HepG2 (cell line): Measurements from ENCODE around the gene APBB1.
A peak's percentile ranks its signal among the peaks of the same experiment; 100 is the strongest.

ENCODE experiments used
- CREM ChIP-seq, 2 experiments: sonication (generic) in 1 of 2; formaldehyde crosslinking in 1 of 2; IDR thresholded peaks; 2 replicates each; pipeline versions ENCODE4 v1.4.0 to v1.6.1; 2016 to 2020; ENCODE audit warnings: antibody characterized with exemption in 1 of 2, mild to moderate bottlenecking in 1 of 2, missing genetic modification reagents in 1 of 2
- DNMT1 ChIP-seq: sonication (generic); formaldehyde crosslinking; IDR thresholded peaks from 2 replicates; pipeline ENCODE4 v1.5.1; 2020; ENCODE audit warnings: mild to moderate bottlenecking, missing genetic modification reagents
- ELF1 ChIP-seq: sonication (generic); formaldehyde crosslinking; IDR thresholded peaks from 2 replicates; pipeline ENCODE4 v1.4.0; 2020; ENCODE audit warnings: missing genetic modification reagents
- EZH2 ChIP-seq: conservative IDR thresholded peaks from 2 replicates; pipeline ENCODE4 v1.6.1; 2012; ENCODE audit warnings: mild to moderate bottlenecking, low read depth, low read length, moderate library complexity
- HDAC1 ChIP-seq: sonication (generic); formaldehyde crosslinking; IDR thresholded peaks from 2 replicates; pipeline ENCODE4 v1.5.1; 2020; ENCODE audit warnings: mild to moderate bottlenecking, missing genetic modification reagents
- NFYC ChIP-seq: IDR thresholded peaks from 2 replicates; pipeline ENCODE4 v1.6.1; 2016; ENCODE audit warnings: missing genetic modification reagents, missing compliant biosample characterization
- YY1 ChIP-seq: IDR thresholded peaks from 2 replicates; pipeline ENCODE4 v1.6.1; 2011; ENCODE audit warnings: low read length, low read depth, moderate library complexity, mild to moderate bottlenecking; ENCODE audit not compliant: insufficient read depth, insufficient replicate concordance
- ZBTB8A ChIP-seq: sonication (generic); formaldehyde crosslinking; IDR thresholded peaks from 2 replicates; pipeline ENCODE4 v1.4.0; 2020; ENCODE audit warnings: mild to moderate bottlenecking, low read depth, missing genetic modification reagents, borderline replicate concordance
- ZFYVE20 ChIP-seq: sonication (generic); formaldehyde crosslinking; IDR thresholded peaks from 2 replicates; pipeline ENCODE4 v1.8.0; 2023; ENCODE audit warnings: low read depth, mild to moderate bottlenecking, moderate library complexity, missing genetic modification reagents, borderline replicate concordance
- ZNF180 ChIP-seq: sonication (generic); formaldehyde crosslinking; IDR thresholded peaks from 2 replicates; pipeline ENCODE4 v1.4.0; 2020; ENCODE audit warnings: low read depth, missing genetic modification reagents, borderline replicate concordance
- ZNF296 ChIP-seq: sonication (generic); formaldehyde crosslinking; conservative IDR thresholded peaks from 2 replicates; pipeline ENCODE4 v1.5.0; 2020; ENCODE audit warnings: mild to moderate bottlenecking, missing genetic modification reagents
- TF ChIP-seq, protein P1 (sequence below): sonication (generic); formaldehyde crosslinking; IDR thresholded peaks from 2 replicates; pipeline ENCODE4 v1.5.0; 2020; ENCODE audit warnings: mild to moderate bottlenecking, missing genetic modification reagents, moderate library complexity
- TF ChIP-seq, protein P2 (sequence below): sonication (generic); formaldehyde crosslinking; IDR thresholded peaks from 2 replicates; pipeline ENCODE4 v1.4.0; 2020; ENCODE audit warnings: missing genetic modification reagents
- TF ChIP-seq, protein P3 (sequence below): sonication (generic); formaldehyde crosslinking; IDR thresholded peaks from 2 replicates; pipeline ENCODE4 v1.4.0; 2020; ENCODE audit warnings: missing genetic modification reagents, borderline replicate concordance

DNA sequence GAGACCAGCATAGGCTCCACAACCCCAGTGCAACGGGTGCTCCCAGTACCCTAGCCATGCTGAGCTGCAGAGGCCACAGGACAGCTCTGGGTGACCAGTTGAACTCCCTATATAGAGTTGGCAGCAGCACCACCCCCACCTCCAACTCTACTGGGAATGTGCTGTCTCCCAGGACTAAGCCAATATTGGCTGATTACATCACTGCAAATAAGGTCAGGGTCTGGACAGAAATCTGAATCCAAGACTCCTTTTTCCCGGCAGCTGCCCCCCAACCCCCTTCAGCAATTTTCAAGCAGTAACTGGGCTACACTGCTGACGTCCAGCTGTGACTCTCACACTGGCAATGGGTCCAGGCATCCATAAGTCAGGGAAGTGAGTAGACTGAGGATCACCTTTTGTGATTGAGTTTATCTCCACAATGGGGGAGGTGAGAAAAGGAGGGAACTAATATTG, 22.0 kb upstream of the APBB1 start, which contains the start of gene HPX:
- TF ChIP-seq ZNF296 (CRISPR knock-in tag) (no peak), ELF1 (CRISPR knock-in tag) (no peak), CREM (IDR thresholded peaks at IDR 0.05) (peak; percentile 54; the same call in 1 of the 2 replicates), CREM (CRISPR knock-in tag; IDR thresholded peaks at IDR 0.05) (no peak), ZFYVE20 (CRISPR knock-in tag) (no peak), ZNF180 (CRISPR knock-in tag) (no peak), NFYC (CRISPR knock-in tag) (no peak), YY1 (no peak), DNMT1 (no peak), HDAC1 (CRISPR knock-in tag) (peak; percentile 82), EZH2 (no peak), ZBTB8A (CRISPR knock-in tag) (no peak)
- TF ChIP-seq, protein P1, sequence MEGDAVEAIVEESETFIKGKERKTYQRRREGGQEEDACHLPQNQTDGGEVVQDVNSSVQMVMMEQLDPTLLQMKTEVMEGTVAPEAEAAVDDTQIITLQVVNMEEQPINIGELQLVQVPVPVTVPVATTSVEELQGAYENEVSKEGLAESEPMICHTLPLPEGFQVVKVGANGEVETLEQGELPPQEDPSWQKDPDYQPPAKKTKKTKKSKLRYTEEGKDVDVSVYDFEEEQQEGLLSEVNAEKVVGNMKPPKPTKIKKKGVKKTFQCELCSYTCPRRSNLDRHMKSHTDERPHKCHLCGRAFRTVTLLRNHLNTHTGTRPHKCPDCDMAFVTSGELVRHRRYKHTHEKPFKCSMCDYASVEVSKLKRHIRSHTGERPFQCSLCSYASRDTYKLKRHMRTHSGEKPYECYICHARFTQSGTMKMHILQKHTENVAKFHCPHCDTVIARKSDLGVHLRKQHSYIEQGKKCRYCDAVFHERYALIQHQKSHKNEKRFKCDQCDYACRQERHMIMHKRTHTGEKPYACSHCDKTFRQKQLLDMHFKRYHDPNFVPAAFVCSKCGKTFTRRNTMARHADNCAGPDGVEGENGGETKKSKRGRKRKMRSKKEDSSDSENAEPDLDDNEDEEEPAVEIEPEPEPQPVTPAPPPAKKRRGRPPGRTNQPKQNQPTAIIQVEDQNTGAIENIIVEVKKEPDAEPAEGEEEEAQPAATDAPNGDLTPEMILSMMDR (CRISPR knock-in tag) = peak; percentile 1; the same call in 1 of the 2 replicates
- TF ChIP-seq, protein P2, sequence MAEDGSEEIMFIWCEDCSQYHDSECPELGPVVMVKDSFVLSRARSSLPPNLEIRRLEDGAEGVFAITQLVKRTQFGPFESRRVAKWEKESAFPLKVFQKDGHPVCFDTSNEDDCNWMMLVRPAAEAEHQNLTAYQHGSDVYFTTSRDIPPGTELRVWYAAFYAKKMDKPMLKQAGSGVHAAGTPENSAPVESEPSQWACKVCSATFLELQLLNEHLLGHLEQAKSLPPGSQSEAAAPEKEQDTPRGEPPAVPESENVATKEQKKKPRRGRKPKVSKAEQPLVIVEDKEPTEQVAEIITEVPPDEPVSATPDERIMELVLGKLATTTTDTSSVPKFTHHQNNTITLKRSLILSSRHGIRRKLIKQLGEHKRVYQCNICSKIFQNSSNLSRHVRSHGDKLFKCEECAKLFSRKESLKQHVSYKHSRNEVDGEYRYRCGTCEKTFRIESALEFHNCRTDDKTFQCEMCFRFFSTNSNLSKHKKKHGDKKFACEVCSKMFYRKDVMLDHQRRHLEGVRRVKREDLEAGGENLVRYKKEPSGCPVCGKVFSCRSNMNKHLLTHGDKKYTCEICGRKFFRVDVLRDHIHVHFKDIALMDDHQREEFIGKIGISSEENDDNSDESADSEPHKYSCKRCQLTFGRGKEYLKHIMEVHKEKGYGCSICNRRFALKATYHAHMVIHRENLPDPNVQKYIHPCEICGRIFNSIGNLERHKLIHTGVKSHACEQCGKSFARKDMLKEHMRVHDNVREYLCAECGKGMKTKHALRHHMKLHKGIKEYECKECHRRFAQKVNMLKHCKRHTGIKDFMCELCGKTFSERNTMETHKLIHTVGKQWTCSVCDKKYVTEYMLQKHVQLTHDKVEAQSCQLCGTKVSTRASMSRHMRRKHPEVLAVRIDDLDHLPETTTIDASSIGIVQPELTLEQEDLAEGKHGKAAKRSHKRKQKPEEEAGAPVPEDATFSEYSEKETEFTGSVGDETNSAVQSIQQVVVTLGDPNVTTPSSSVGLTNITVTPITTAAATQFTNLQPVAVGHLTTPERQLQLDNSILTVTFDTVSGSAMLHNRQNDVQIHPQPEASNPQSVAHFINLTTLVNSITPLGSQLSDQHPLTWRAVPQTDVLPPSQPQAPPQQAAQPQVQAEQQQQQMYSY (CRISPR knock-in tag) = no peak
- TF ChIP-seq, protein P3, sequence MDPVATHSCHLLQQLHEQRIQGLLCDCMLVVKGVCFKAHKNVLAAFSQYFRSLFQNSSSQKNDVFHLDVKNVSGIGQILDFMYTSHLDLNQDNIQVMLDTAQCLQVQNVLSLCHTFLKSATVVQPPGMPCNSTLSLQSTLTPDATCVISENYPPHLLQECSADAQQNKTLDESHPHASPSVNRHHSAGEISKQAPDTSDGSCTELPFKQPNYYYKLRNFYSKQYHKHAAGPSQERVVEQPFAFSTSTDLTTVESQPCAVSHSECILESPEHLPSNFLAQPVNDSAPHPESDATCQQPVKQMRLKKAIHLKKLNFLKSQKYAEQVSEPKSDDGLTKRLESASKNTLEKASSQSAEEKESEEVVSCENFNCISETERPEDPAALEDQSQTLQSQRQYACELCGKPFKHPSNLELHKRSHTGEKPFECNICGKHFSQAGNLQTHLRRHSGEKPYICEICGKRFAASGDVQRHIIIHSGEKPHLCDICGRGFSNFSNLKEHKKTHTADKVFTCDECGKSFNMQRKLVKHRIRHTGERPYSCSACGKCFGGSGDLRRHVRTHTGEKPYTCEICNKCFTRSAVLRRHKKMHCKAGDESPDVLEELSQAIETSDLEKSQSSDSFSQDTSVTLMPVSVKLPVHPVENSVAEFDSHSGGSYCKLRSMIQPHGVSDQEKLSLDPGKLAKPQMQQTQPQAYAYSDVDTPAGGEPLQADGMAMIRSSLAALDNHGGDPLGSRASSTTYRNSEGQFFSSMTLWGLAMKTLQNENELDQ = no peak
